ENCODE data around the gene GAR1.

DNA sequence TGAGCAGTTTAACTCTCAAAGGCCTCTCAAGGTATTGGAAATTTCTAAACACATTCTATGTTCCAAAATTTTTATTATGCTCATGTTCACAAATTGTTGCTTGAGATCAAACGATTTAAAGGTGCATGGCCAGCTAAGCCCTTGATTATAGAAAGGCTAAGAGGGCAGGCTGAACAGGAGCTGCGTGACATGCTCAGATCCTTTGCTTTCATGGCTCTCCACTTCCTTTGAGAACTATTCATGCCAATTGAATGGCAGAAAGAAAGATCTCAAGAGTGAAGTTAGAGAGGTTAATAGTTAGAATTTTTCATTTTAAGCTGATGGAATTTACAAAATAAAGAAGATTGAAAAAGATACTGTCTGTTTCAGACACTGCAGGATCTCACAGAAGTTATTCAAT, 32.9 kb downstream of the GAR1 start:
- TF ChIP-seq, protein P1, sequence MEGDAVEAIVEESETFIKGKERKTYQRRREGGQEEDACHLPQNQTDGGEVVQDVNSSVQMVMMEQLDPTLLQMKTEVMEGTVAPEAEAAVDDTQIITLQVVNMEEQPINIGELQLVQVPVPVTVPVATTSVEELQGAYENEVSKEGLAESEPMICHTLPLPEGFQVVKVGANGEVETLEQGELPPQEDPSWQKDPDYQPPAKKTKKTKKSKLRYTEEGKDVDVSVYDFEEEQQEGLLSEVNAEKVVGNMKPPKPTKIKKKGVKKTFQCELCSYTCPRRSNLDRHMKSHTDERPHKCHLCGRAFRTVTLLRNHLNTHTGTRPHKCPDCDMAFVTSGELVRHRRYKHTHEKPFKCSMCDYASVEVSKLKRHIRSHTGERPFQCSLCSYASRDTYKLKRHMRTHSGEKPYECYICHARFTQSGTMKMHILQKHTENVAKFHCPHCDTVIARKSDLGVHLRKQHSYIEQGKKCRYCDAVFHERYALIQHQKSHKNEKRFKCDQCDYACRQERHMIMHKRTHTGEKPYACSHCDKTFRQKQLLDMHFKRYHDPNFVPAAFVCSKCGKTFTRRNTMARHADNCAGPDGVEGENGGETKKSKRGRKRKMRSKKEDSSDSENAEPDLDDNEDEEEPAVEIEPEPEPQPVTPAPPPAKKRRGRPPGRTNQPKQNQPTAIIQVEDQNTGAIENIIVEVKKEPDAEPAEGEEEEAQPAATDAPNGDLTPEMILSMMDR (IDR thresholded peaks at IDR 0.05), result no peak
- no peak for TF ChIP-seq POLR2AphosphoS5 (IDR thresholded peaks at IDR 0.05)
